ENCODE results near the gene IGLL5. TPM values are rescaled to one million over a fixed set of nuclear protein-coding genes. Genes with fewer than 3 reads are reported as not detected.

Gene IGLL5
- total RNA-seq, result not detected in 2 replicates

DNA sequence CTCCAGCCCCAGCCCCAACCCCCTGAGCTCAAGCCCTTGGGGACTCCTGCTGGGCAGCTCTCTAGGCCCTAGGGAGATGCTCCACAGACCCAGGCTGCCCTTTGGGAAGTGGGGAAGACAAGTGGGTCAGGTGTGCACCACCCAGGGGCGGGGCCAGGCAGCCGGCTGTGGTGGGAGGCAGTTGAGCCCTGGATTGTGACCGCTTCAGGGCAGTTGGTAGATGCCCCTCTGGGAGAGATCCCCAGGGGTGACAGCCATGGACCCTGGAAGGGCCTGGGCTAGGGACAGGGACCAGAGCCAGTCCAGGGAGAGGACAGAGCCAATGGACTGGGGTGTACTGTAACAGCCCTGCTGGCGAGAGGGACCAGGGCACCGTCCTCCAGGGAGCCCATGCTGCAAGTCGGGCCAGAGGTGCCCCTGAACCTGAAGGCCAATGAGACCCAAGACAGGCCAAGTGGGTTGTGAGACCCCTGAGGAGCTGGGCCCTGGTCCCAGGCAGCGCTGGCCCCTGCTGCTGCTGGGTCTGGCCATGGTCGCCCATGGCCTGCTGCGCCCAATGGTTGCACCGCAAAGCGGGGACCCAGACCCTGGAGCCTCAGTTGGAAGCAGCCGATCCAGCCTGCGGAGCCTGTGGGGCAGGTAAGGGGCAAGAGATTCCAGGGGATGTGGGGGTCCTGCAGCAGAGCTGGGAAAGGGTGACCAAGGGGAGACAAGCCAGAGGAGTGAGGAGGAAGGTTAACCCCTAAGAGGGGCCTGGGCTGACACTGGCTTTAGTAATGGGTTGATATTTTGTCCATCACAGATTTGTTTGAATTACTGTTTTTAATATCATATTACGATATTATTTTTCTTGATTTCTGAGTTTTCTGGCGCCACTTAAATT, at the start of gene IGLL5:
Gene IGLL5, plus strand, starts transcription at position 196 of the 883 bp plus-strand sequence. Its CDS starts 238 bp downstream, at position 434.

Other genes with a start within 250 kb of the IGLL5 start
- not detected in 2 replicates for gene GGTLC2, start 243.2 kb upstream of the IGLL5 start, total RNA-seq
- gene GNAZ, start 182.7 kb downstream of the IGLL5 start, total RNA-seq, result 0.48 TPM in 1 of 2 replicates, not detected in the other

Data from tracheal epithelial cell (primary cell).